Measurements from ENCODE around the gene NKAIN1. TPM values are rescaled to one million over a fixed set of nuclear protein-coding genes. Genes with fewer than 3 reads are reported as not detected.

NKAIN1 gene
- total and polyA plus RNA-seq, 2 of the 13 experiments (the other 11 are each of a cell fraction or from before 2014, with no cell fraction given): 0.29 to 0.40 TPM

GRCh38 chr1:31143455-31143854 is 96.2 kb downstream of the NKAIN1 start:
- WGBS (ENCODE audit: low lambda C conversion rate): 60% methylated on average over 4 of the region's 4 CpGs

GRCh38 chr1:31142406-31142805 is 97.3 kb downstream of the NKAIN1 start:
- intact Hi-C loops (cut with micrococcal nuclease; ENCODE audit: unreplicated experiment): no loop called here
- H3K4me2 ChIP-seq (ENCODE audit: low read depth, low read length): no peak overlapping the region
- no peaks in the 10 kb centered on the region for H3K36me3 ChIP-seq (replicated peaks in 1 of 2; ENCODE audit: control insufficient read depth in 1 of 2, insufficient read depth in 2 of 2, low read length in 2 of 2)
- no peak overlapping the region for H2AFZ ChIP-seq (ENCODE audit: low read length)
- TF ChIP-seq ZBTB44 (CRISPR knock-in tag; IDR thresholded peaks at IDR 0.05): no peak
- no peak for TF ChIP-seq JARID2 (CRISPR knock-in tag; IDR thresholded peaks at IDR 0.05; ENCODE audit: insufficient replicate concordance)
- no peak for TF ChIP-seq ZNF124 (CRISPR knock-in tag; IDR thresholded peaks at IDR 0.05)
- no peak for TF ChIP-seq KDM5B (CRISPR knock-in tag; IDR thresholded peaks at IDR 0.05; ENCODE audit: borderline replicate concordance)
- no peak for TF ChIP-seq ZNF264 (CRISPR knock-in tag; IDR thresholded peaks at IDR 0.05)
- no peak for TF ChIP-seq TBP (CRISPR knock-in tag; IDR thresholded peaks at IDR 0.05)
- TF ChIP-seq STAT5B (CRISPR knock-in tag; IDR thresholded peaks at IDR 0.05): no peak
- no peak for TF ChIP-seq GLI4 (CRISPR knock-in tag; IDR thresholded peaks at IDR 0.05; ENCODE audit: borderline replicate concordance)
- no peak for TF ChIP-seq U2AF2 (IDR thresholded peaks at IDR 0.05; ENCODE audit: low read depth, low read length)
- no peak for TF ChIP-seq CEBPG (CRISPR knock-in tag; IDR thresholded peaks at IDR 0.05)
- TF ChIP-seq ZNF30 (CRISPR knock-in tag; IDR thresholded peaks at IDR 0.05): no peak
- TF ChIP-seq AGO2 (optimal IDR thresholded peaks at IDR 0.05; ENCODE audit: low read depth, low read length): no peak
- no peak for TF ChIP-seq HBP1 (CRISPR knock-in tag; IDR thresholded peaks at IDR 0.05; ENCODE audit: low read depth)
- no peak for TF ChIP-seq TFAP4 (IDR thresholded peaks at IDR 0.05; ENCODE audit: borderline replicate concordance, low read depth)
- no peaks in the 10 kb centered on the region for H3K27me3 ChIP-seq (ENCODE audit: control insufficient read depth in 1 of 2, insufficient read depth in 2 of 2, low read length in 2 of 2)
- H3K9me3 ChIP-seq (ENCODE audit: low read length): no peaks in the 10 kb centered on the region
- BruUV-seq (replicated peaks): no TSS peak
- no peak overlapping the region for H3K4me3 ChIP-seq (replicated peaks in 1 of 3; ENCODE audit: insufficient read depth in 1 of 3, low read depth in 2 of 3, low read length in 3 of 3)
- no peaks in the 10 kb centered on the region for H3K79me2 ChIP-seq (ENCODE audit: insufficient read depth, low read length)
- no peaks in the 10 kb centered on the region for H4K20me1 ChIP-seq (ENCODE audit: insufficient read depth, low read length)
- FAIRE-seq (no peak), ATAC-seq (no peak), DNase-seq (ENCODE audit: low spot score) (no peak)
- H3K4me1 ChIP-seq (ENCODE audit: insufficient read depth, low read length): peaks cover 5% of the 10 kb centered on the region; the same call in 1 of the 2 replicates
- no peak overlapping the region for H3K9ac ChIP-seq (ENCODE audit: insufficient read depth, low read depth, low read length)
- CTCF ChIA-PET (ENCODE audit: low intra/inter-chr PET ratio, low total read pairs): no interaction called here
- POLR2A ChIA-PET: no interaction called here
- 65% methylated on average over 4 of the region's 4 CpGs for WGBS (ENCODE audit: low lambda C conversion rate)
- no peak overlapping the region for H3K27ac ChIP-seq (ENCODE audit: extremely low read length, insufficient read depth, low read length)
- in situ Hi-C loops (cut with HindIII; ENCODE audit: extremely low pct_ligation_motif_present, low pct_unique_long_range_greater_than_20kb): no loop called here

More at GRCh38 chr1:31143455-31143854, 96.2 kb downstream of the NKAIN1 start:
- no peaks in the 10 kb centered on the region for H4K20me1 ChIP-seq (ENCODE audit: insufficient read depth, low read length)
- no peak overlapping the region for H3K9ac ChIP-seq (ENCODE audit: insufficient read depth, low read depth, low read length)
- no peak for DNase-seq (ENCODE audit: low spot score)
- H3K9me3 ChIP-seq (ENCODE audit: low read length): no peaks in the 10 kb centered on the region
- no peak overlapping the region for H3K27ac ChIP-seq (ENCODE audit: extremely low read length, insufficient read depth, low read length)
- H3K27me3 ChIP-seq (ENCODE audit: control insufficient read depth in 1 of 2, insufficient read depth in 2 of 2, low read length in 2 of 2): no peaks in the 10 kb centered on the region
- in situ Hi-C loops (cut with HindIII; ENCODE audit: extremely low pct_ligation_motif_present, low pct_unique_long_range_greater_than_20kb): no loop called here
- H3K36me3 ChIP-seq (replicated peaks in 1 of 2; ENCODE audit: control insufficient read depth in 1 of 2, insufficient read depth in 2 of 2, low read length in 2 of 2): no peaks in the 10 kb centered on the region
- FAIRE-seq: no peak
- ATAC-seq: no peak
- H3K79me2 ChIP-seq (ENCODE audit: insufficient read depth, low read length): no peaks in the 10 kb centered on the region
- TF ChIP-seq ZBTB8A (CRISPR knock-in tag; IDR thresholded peaks at IDR 0.05; ENCODE audit: borderline replicate concordance, low read depth): no peak
- CTCF ChIA-PET (ENCODE audit: low intra/inter-chr PET ratio, low total read pairs): no interaction called here
- POLR2A ChIA-PET: no interaction called here
- H2AFZ ChIP-seq (ENCODE audit: low read length): no peak overlapping the region
- intact Hi-C loops (cut with micrococcal nuclease; ENCODE audit: unreplicated experiment): no loop called here
- H3K4me3 ChIP-seq (replicated peaks in 1 of 3; ENCODE audit: insufficient read depth in 1 of 3, low read depth in 2 of 3, low read length in 3 of 3): no peak overlapping the region
- BruUV-seq (replicated peaks): no TSS peak
- H3K4me2 ChIP-seq (ENCODE audit: low read depth, low read length): no peak overlapping the region
- H3K4me1 ChIP-seq (ENCODE audit: insufficient read depth, low read length): peaks cover 5% of the 10 kb centered on the region; the same call in 1 of the 2 replicates

All from HepG2 (cell line).